Stimulated activated CD4-positive, alpha-beta T cell treated with anti-CD3 and anti-CD28 coated beads, Interleukin-12 subunit alpha, Interleukin-12 subunit beta, amount 100 ng/mL, for 4 hours (primary cell): Measurements from ENCODE around the gene MAG.
"Not testable (repeated sequence)": the region's sequence is repeated elsewhere in the genome, so short reads cannot be mapped to it uniquely, and the experiment has no call there.

Source experiments
- DNase-seq: peaks from one replicate; pipeline ENCODE4 v3.0.0-alpha.2; 2020

MAG gene

GRCh38 chr19:35284153-35285094 lies 7.5 kb upstream of the MAG start:
- DNase-seq, result no peak

DNA sequence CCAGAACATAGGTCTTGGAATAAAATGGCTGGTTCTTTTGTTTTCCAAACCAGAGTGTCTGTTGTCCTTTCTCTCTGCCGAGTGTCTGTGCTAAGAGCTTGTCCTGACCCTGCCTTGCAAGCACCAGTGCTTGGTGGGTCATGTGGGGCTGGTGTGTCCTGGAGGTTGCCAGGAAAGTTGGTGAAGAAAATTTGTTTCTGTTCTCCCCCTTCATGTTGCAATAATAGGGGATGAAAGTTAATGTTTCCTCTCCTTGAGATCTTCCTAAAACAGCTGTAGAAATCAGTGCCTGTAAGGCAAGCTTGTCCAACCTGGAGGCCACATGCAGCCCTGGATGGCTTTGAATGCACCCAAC lies 6.9 kb upstream of the MAG start:
- DNase-seq, result no peak

- not testable (repeated sequence) for DNase-seq
These were observed 6.5 kb upstream of the MAG start for GRCh38 chr19:35285465-35285864.

DNA sequence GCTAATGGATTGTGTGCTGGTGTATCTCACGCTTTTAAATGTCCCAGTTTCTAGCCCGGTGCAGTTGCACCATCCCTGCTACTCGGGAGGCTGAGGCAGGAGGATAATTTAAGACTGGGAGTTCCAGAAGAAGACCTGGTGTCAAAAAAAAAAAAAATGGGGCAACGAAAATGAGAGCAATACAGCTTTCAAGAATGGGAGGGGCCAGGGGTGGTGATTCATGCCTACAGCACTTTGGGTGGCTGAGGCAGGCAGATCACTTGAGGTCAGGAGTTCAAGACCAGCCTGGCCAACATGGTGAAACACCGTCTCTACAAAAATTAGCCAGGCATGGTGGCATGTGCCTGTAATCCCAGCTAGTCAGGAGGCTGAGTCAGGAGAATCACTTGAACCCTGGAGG lies 5.9 kb upstream of the MAG start:
- not testable (repeated sequence) for DNase-seq

- DNase-seq, result no peak
These were observed 4.2 kb upstream of the MAG start for GRCh38 chr19:35287713-35288112.

- no peak for DNase-seq
These were observed 3.6 kb upstream of the MAG start for GRCh38 chr19:35288331-35288730.

GRCh38 chr19:35288906-35289305 lies 3.1 kb upstream of the MAG start:
- no peak for DNase-seq

DNA sequence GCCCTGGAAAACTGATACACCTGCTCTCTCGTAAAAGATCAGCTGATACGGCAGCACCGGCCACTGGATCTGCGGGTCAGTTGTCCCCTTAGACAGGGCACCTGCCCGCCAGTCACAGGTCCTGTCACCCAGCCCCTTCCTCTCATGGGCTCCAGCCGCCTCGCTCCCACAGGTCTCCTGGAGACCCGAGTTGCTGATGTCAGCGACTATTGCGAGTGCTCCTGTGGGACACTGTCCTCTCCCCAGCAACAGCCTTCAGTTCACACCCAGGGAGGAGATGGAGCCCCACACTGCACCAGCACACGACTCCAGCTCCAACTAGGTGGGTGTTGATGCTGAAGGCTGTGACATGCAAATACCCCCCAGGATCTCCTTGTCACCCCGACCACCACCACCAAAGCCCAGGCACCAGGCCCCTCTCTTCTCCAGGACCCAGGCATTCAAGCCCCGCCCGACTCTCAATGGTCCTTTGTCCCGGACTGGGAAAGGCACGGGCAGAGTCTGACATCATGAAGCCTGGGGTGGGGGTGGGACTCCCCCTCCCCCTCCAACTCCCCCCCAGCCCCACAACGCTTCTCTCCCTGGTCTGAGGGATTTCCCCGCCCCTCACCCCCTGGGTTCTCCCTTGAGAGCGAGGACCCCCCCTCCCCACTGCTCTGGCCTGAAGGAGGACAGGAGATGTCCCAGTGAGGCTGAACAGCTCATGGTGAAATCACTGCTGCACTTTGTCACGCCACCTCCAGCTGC lies 1.4 kb upstream of the MAG start:
- DNase-seq, result no peak

- DNase-seq, result no peak
These were observed 702 bp upstream of the MAG start for GRCh38 chr19:35291259-35291658.

GRCh38 chr19:35292421-35293362 lies 731 bp downstream of the MAG start:
- no peak for DNase-seq

- no peak for DNase-seq
These were observed 1.4 kb downstream of the MAG start for GRCh38 chr19:35293363-35293739.

- DNase-seq, result no peak
These were observed 1.8 kb downstream of the MAG start for GRCh38 chr19:35293808-35294207.

DNA sequence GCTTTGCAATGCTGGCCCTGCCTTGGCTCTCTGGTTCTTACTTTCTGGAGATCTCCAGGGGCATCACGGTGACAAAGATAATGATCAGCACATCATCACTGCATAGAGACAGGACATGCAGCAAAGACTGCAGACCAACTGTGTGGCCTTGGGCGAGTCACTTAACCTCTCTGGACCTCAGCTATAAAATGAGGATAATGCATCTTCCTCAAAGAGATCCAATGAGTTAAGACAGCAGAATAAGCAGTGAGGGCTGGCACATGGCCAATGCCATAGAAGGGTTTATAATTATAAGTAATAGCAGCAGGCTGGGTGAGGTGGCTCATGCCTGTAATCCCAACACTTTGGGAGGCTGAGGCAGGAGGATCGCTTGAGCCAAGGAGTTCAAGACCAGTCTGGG lies 2.4 kb downstream of the MAG start:
- DNase-seq, result no peak

GRCh38 chr19:35294859-35295791 lies 3.2 kb downstream of the MAG start:
- DNase-seq, result no peak

DNA sequence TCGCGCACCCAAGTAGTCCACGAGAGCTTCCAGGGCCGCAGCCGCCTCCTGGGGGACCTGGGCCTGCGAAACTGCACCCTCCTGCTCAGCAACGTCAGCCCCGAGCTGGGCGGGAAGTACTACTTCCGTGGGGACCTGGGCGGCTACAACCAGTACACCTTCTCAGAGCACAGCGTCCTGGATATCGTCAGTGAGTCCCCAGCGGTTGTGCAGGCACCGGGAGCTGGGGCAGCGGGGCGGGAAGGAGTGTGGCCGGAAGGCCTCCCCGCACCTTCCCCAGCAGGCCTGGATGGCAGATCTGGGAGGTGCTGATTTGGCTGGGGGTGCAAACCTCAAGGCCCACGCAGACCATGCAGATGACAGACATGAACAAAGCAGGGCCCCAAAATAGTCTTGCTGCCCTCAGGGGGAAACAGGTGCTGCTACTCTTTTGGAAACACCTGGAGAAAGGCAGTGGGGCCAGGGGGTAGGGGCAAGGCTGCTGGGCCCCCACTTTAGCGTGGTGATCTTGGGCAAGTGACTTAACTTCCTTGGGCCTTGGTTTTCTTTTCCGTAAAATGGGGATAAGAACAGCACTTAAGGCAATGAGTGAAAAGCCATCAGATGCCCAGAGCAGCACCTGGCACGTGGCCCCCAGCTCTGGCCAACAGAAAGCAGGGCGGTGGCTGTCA lies 4.0 kb downstream of the MAG start:
- DNase-seq, result peak; percentile 19

GRCh38 chr19:35296644-35297514 lies 4.9 kb downstream of the MAG start:
- no peak for DNase-seq

DNA sequence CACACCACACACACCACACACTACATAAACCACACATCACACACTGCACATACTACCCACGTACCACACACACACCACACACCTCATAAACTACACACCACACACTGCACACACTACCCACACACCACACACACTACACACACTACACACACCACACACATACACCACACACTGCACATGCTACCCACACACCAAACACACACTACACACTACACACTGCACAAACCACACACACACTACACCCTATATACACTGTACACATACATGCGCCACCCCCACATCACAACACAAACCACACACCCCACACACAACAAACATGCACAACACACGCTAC lies 5.5 kb downstream of the MAG start:
- no peak for DNase-seq

GRCh38 chr19:35297922-35298321 lies 6.0 kb downstream of the MAG start:
- no peak for DNase-seq

GRCh38 chr19:35298561-35298972 lies 6.6 kb downstream of the MAG start:
- DNase-seq, result no peak

GRCh38 chr19:35299523-35300338 lies 7.8 kb downstream of the MAG start:
- DNase-seq, result no peak
